PC-9 (cell line): ENCODE data around the gene NCAPH2. TPM values are rescaled to one million over a fixed set of nuclear protein-coding genes. Genes with fewer than 3 reads are reported as not detected.

Experiments used
- BruUV-seq: library from RNA; stranded (reverse); fragments of 400-500 nt; replicated peaks from 2 replicates; lab custom pipeline; 2021; lab: Mats Ljungman, UMichigan
- CTCF ChIA-PET: fragments of 300-600 bp; sonication (Branson Sonifier 250); formaldehyde crosslinking; loops from one replicate; lab custom pipeline; 2022; ENCODE audit warnings: antibody characterized with exemption; lab: Charles Lee
- POLR2A ChIA-PET: fragments of 300-600 bp; sonication (Branson Sonifier 250); formaldehyde crosslinking; loops from one replicate; lab custom pipeline; 2022; ENCODE audit warnings: antibody characterized with exemption; ENCODE audit not compliant: unreplicated experiment; lab: Charles Lee
- DNase-seq, 2 experiments: peaks; one replicate each; pipeline versions ENCODE4 v3.0.0 to v3.0.0-alpha.2; 2015 to 2022; ENCODE audit warnings: mixed read lengths in 1 of 2
- H2AFZ ChIP-seq: fragments of 200-600 bp; sonication (generic); 2 replicates; pipeline ENCODE4 v1.8.1; 2017; ENCODE audit warnings: antibody characterized with exemption
- H3F3A ChIP-seq: fragments of 200-600 bp; sonication (generic); 2 replicates; pipeline ENCODE4 v1.8.1; 2017; ENCODE audit warnings: antibody characterized with exemption, mild to moderate bottlenecking, low read depth; ENCODE audit not compliant: insufficient read depth
- H3K27ac ChIP-seq: fragments of 200-600 bp; sonication (generic); 2 replicates; pipeline ENCODE4 v1.6.1; 2016; ENCODE audit warnings: mixed run types
- H3K27me3 ChIP-seq: fragments of 200-600 bp; sonication (generic); 2 replicates; pipeline ENCODE4 v1.6.1; 2016; ENCODE audit warnings: low read depth, mixed run types; ENCODE audit not compliant: insufficient read depth
- H3K36me3 ChIP-seq: fragments of 200-600 bp; sonication (generic); 2 replicates; pipeline ENCODE4 v1.6.1; 2016; ENCODE audit warnings: low read depth, mixed run types
- H3K4me1 ChIP-seq: fragments of 200-600 bp; sonication (generic); replicated peaks from 2 replicates; pipeline ENCODE4 v1.6.1; 2016; ENCODE audit warnings: mixed run types; ENCODE audit not compliant: insufficient read depth
- H3K4me2 ChIP-seq: fragments of 200-600 bp; sonication (generic); 2 replicates; pipeline ENCODE4 v1.6.1; 2017; ENCODE audit warnings: mixed run types
- H3K4me3 ChIP-seq: fragments of 200-600 bp; sonication (generic); 2 replicates; pipeline ENCODE4 v1.6.1; 2016; ENCODE audit warnings: mixed run types
- H3K79me2 ChIP-seq: fragments of 200-600 bp; sonication (generic); 2 replicates; pipeline ENCODE4 v1.6.1; 2017; ENCODE audit warnings: low read depth, mixed run types
- H3K9me2 ChIP-seq: fragments of 200-600 bp; sonication (generic); 2 replicates; pipeline ENCODE4 v1.8.1; 2017; ENCODE audit warnings: mild to moderate bottlenecking; ENCODE audit not compliant: insufficient read depth
- H3K9me3 ChIP-seq: fragments of 200-600 bp; sonication (generic); 2 replicates; pipeline ENCODE4 v1.8.1; 2016; ENCODE audit warnings: low read depth; ENCODE audit not compliant: insufficient read depth
- H4K20me1 ChIP-seq: fragments of 200-600 bp; sonication (generic); 2 replicates; pipeline ENCODE4 v1.8.1; 2017; ENCODE audit not compliant: insufficient read depth
- CTCF ChIP-seq: fragments of 200-600 bp; sonication (generic); conservative IDR thresholded peaks from 2 replicates; pipeline ENCODE4 v1.6.1; 2017; ENCODE audit warnings: mixed run types, antibody characterized with exemption, mild to moderate bottlenecking, moderate library complexity
- EZH2 ChIP-seq: fragments of 200-600 bp; sonication (generic); IDR thresholded peaks from 2 replicates; pipeline ENCODE4 v1.8.0; 2017; ENCODE audit warnings: antibody characterized with exemption, low read depth
- intact Hi-C: fragments of 100-400 bp; cut with micrococcal nuclease; formaldehyde crosslinking; loops from one replicate; pipeline ENCODE4 v1.10.0; 2022; ENCODE audit not compliant: unreplicated experiment
- total RNA-seq: library from RNA; stranded (reverse); gene quantifications from 2 replicates; pipeline ENCODE4 v1.2.3, GENCODE V29; 2021

The NCAPH2 gene
- total RNA-seq, 1 experiment from 2014 or later: 58.8 TPM

- H2AFZ ChIP-seq: no peak overlapping the region
- H3K9me2 ChIP-seq: no peaks in the 10 kb centered on the region
- H3K9me3 ChIP-seq: no peaks in the 10 kb centered on the region
- H3K36me3 ChIP-seq: peaks cover 26% of the 10 kb centered on the region; the same call in 1 of the 2 replicates
- no peaks in the 10 kb centered on the region for H3K27me3 ChIP-seq
- peaks cover 20% of the 10 kb centered on the region; the same call in 1 of the 2 replicates for H3F3A ChIP-seq
- no peaks in the 10 kb centered on the region for H3K79me2 ChIP-seq
- H3K4me3 ChIP-seq: no peak overlapping the region
- no peak for DNase-seq
- no peak overlapping the region for H3K4me2 ChIP-seq
- intact Hi-C loops: no loop called here
- TF ChIP-seq EZH2 (no peak), CTCF (no peak)
- no TSS peak for BruUV-seq
- ChIA-PET POLR2A (no interaction called here), CTCF (no interaction called here)
- no peaks in the 10 kb centered on the region for H3K4me1 ChIP-seq
- no peaks in the 10 kb centered on the region for H4K20me1 ChIP-seq
- no peak overlapping the region for H3K27ac ChIP-seq
Observed at GRCh38 chr22:50570861-50571260, 62.8 kb downstream of the NCAPH2 start.

- Histone ChIP-seq H4K20me1 (no peaks in the 10 kb centered on the region), H3F3A (peaks cover 13% of the 10 kb centered on the region; the same call in 1 of the 2 replicates), H3K4me1 (no peaks in the 10 kb centered on the region), H3K9me3 (no peaks in the 10 kb centered on the region), H3K9me2 (no peaks in the 10 kb centered on the region), H2AFZ (no peak overlapping the region), H3K4me3 (no peak overlapping the region), H3K79me2 (no peaks in the 10 kb centered on the region), H3K27me3 (no peaks in the 10 kb centered on the region), H3K27ac (no peak overlapping the region), H3K4me2 (no peak overlapping the region), H3K36me3 (peaks cover 26% of the 10 kb centered on the region; the same call in 1 of the 2 replicates)
- CTCF ChIA-PET: no interaction called here
- intact Hi-C loops: no loop called here
- POLR2A ChIA-PET: no interaction called here
- TF ChIP-seq CTCF: no peak
- TF ChIP-seq EZH2: no peak
- BruUV-seq: no TSS peak
- no peak for DNase-seq
Observed at GRCh38 chr22:50571264-50572175, 63.5 kb downstream of the NCAPH2 start.

- H3K4me1 ChIP-seq: no peaks in the 10 kb centered on the region
- ChIA-PET CTCF (no interaction called here), POLR2A (no interaction called here)
- H3K4me3 ChIP-seq: no peak overlapping the region
- intact Hi-C loops: no loop called here
- H3K79me2 ChIP-seq: no peaks in the 10 kb centered on the region
- no peak for DNase-seq
- H3K27me3 ChIP-seq: no peaks in the 10 kb centered on the region
- H3K27ac ChIP-seq: no peak overlapping the region
- BruUV-seq: no TSS peak
- no peak overlapping the region for H3K4me2 ChIP-seq
- no peak overlapping the region for H2AFZ ChIP-seq
- no peaks in the 10 kb centered on the region for H4K20me1 ChIP-seq
- no peaks in the 10 kb centered on the region for H3K9me3 ChIP-seq
- H3F3A ChIP-seq: peaks cover 3% of the 10 kb centered on the region; the same call in 1 of the 2 replicates
- TF ChIP-seq EZH2 (no peak), CTCF (no peak)
- no peaks in the 10 kb centered on the region for H3K9me2 ChIP-seq
- peaks cover 26% of the 10 kb centered on the region; the same call in 1 of the 2 replicates for H3K36me3 ChIP-seq
Observed at GRCh38 chr22:50572965-50573364, 64.9 kb downstream of the NCAPH2 start.
